ENCODE data around the gene INF2. TPM values are rescaled to one million over a fixed set of nuclear protein-coding genes. Genes with fewer than 3 reads are reported as not detected.

The INF2 gene
- total RNA-seq, 1 donor from 2014 or later, result 14.6 TPM

DNA sequence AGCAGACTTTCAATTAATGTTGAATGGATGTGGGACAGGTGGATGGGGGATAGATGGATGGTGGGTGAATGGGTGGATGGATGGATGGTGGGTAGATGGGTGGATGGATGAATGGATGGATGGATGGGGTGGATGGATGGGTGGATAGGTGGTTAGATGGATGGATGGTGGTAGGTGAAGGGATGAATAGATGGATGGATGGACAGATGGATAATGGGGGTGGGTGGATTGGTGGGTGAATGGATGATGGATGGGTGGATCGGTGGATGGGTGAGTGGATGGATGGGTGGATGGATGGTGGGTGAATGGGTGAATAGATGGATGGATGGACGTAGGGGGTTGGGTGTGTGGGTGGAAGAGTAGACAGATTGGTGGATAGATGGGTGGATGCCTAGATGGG lies 14.0 kb upstream of the INF2 start:
- no peak overlapping the region for H3K9ac ChIP-seq (ENCODE audit: low read depth in 1 of 3, low read length in 3 of 3)
- peaks cover 22 to 31% (median 24%) of the 10 kb centered on the region in 3 donors for H3K4me1 ChIP-seq (ENCODE audit: control insufficient read depth in 3 of 3, insufficient read depth in 3 of 3, low read length in 3 of 3)
- no peaks in the 10 kb centered on the region for H3K27me3 ChIP-seq (ENCODE audit: control insufficient read depth in 3 of 3, insufficient read depth in 3 of 3, low read length in 3 of 3)

DNA sequence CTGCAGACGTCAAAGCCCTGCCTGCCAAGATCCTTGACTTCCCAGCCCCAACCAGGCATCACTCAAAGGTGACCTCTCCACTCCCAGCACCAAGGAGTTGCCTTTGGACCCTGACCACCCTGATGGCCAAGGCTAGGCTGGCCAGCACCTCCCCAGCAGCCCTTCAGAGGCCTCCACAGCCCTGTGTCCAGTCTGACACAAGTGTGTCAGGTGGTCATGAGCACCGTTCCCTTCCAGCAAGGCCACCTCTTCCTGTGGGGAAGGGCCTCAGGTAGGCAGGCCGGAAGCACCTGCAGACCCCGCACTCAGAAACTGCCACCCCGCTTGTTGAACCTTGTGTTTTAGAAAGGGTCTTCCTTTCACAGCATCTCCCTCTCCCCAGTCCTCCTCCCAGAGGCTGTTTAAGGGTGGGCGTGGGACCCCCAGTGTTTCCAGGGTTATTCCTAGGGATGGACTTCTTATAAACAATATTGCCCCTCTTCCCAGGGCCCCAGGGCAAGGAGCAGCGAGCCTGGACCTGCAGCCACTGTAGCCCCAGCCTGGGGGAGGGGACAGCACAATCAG lies 13.2 kb upstream of the INF2 start:
- H3K36me3 ChIP-seq (ENCODE audit: control insufficient read depth in 3 of 3, insufficient read depth in 3 of 3, low read length in 3 of 3), result no peaks in the 10 kb centered on the region
- no peak overlapping the region for H3K9ac ChIP-seq (ENCODE audit: low read depth in 1 of 3, low read length in 3 of 3)
- no peaks in the 10 kb centered on the region for H3K9me3 ChIP-seq (ENCODE audit: control insufficient read depth in 3 of 3, low read length in 3 of 3)
- no peak overlapping the region for H3K4me3 ChIP-seq (ENCODE audit: low read length in 3 of 3)
- H3K27ac ChIP-seq (ENCODE audit: low read depth, low read length), result no peak overlapping the region
- H3K27me3 ChIP-seq (ENCODE audit: control insufficient read depth in 3 of 3, insufficient read depth in 3 of 3, low read length in 3 of 3), result no peaks in the 10 kb centered on the region
- peaks cover 28 to 38% (median 31%) of the 10 kb centered on the region in 3 donors for H3K4me1 ChIP-seq (ENCODE audit: control insufficient read depth in 3 of 3, insufficient read depth in 3 of 3, low read length in 3 of 3)

More for the DNA sequence above, 14.0 kb upstream of the INF2 start:
- H3K9me3 ChIP-seq (ENCODE audit: control insufficient read depth in 3 of 3, low read length in 3 of 3), result no peaks in the 10 kb centered on the region
- no peaks in the 10 kb centered on the region for H3K36me3 ChIP-seq (ENCODE audit: control insufficient read depth in 3 of 3, insufficient read depth in 3 of 3, low read length in 3 of 3)
- no peak overlapping the region for H3K4me3 ChIP-seq (ENCODE audit: low read length in 3 of 3)
- H3K27ac ChIP-seq (ENCODE audit: low read depth, low read length), result no peak overlapping the region

DNA sequence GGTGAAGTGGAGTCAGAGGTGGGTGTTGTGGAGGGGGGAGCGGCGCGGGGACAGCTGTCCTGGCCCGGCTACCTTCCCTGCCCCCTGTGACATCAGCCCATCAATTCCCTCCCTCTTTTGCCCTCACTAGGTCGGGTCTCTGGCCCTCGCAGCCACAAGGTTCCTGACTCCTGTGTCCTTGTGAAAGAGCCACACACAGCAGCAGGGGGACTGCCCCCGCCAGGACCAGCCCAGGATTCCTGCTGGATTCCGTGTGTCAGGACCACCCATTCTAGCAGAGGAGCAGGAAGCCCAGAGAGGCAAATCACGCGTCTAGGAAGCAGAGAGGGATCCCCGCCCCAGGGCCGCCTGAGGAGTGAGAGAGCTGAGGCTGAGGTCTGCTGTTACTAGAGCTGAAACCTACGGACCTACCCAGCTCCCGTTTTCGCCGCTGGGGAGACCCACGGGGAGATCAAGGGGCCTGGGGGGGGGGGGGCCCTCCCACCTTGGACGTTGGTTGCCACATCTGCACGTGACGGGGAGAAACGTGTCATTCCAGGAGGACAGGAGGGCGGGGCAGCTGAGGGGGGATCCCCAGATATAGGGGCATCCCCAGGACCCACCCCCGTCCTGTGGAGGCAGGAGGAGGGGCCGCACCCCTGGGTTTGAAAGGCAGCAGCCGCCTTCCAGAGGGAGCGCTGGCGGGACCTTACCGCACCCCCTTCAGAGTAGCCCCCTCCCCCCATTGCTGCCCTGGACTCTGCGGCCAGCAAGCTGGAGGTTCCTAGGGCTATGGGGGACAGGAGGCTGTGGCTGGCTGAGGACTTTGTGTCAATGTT lies 12.5 kb upstream of the INF2 start:
- Histone ChIP-seq H3K4me3 (ENCODE audit: low read length in 3 of 3) (peak overlapping the region; percentile 59 to 71 (median 68)), H3K4me1 (ENCODE audit: control insufficient read depth in 3 of 3, insufficient read depth in 3 of 3, low read length in 3 of 3) (peaks cover 35 to 45% (median 38%) of the 10 kb centered on the region in 3 donors), H3K36me3 (ENCODE audit: control insufficient read depth in 3 of 3, insufficient read depth in 3 of 3, low read length in 3 of 3) (no peaks in the 10 kb centered on the region), H3K27me3 (ENCODE audit: control insufficient read depth in 3 of 3, insufficient read depth in 3 of 3, low read length in 3 of 3) (no peaks in the 10 kb centered on the region), H3K9me3 (ENCODE audit: control insufficient read depth in 3 of 3, low read length in 3 of 3) (no peaks in the 10 kb centered on the region), H3K27ac (ENCODE audit: low read depth, low read length) (peak overlapping the region; percentile 71), H3K9ac (ENCODE audit: low read depth in 1 of 3, low read length in 3 of 3) (peak overlapping the region; percentile 62 to 77 (median 63))

DNA sequence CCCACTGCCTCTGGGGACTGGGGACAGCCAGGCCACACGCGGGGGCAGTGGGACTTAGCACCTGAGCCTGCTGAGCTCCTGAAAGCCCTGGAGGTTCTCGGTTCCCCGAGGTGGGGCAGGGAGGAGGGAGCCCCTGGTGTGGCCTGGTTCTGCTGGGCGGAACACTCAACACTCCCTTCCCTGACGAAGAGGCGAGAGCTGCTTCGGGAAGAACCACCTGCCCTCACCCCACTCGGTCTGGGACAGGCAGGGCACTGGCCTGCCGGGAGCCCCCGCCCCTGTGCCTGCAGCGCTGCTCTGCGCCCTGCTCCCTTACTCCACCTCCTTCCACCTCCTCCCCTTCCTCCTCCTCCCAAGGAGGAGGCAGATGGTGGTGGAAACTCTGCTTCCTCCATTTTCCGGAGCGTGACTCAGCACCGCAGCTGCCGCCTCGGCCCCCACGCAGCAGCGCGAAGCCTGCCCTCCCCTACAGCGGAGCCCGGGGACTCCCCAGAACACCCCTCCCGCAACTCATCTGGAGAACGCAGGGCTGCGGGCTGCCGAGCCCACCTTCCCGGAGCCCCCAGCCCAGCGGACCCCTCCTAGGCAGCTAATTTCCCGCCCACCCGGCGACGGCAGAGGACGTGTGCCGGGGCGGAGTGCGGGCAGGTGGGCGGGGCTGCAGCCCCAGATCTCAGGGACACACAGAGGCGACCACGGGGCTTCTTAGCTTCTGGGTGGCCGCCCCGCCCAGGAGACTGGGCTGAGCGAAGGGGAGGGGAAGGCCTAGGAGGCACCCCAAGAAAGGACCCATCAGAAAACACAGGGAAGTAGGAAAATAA lies 11.7 kb upstream of the INF2 start:
- Histone ChIP-seq H3K36me3 (ENCODE audit: control insufficient read depth in 3 of 3, insufficient read depth in 3 of 3, low read length in 3 of 3) (no peaks in the 10 kb centered on the region), H3K4me3 (ENCODE audit: low read length in 3 of 3) (peak overlapping the region; percentile 59 to 71 (median 68)), H3K27ac (ENCODE audit: low read depth, low read length) (peak overlapping the region; percentile 71), H3K9ac (ENCODE audit: low read depth in 1 of 3, low read length in 3 of 3) (peak overlapping the region; percentile 62 to 77 (median 63)), H3K4me1 (ENCODE audit: control insufficient read depth in 3 of 3, insufficient read depth in 3 of 3, low read length in 3 of 3) (peaks cover 44 to 53% (median 46%) of the 10 kb centered on the region in 3 donors), H3K9me3 (ENCODE audit: control insufficient read depth in 3 of 3, low read length in 3 of 3) (no peaks in the 10 kb centered on the region), H3K27me3 (ENCODE audit: control insufficient read depth in 3 of 3, insufficient read depth in 3 of 3, low read length in 3 of 3) (no peaks in the 10 kb centered on the region)

DNA sequence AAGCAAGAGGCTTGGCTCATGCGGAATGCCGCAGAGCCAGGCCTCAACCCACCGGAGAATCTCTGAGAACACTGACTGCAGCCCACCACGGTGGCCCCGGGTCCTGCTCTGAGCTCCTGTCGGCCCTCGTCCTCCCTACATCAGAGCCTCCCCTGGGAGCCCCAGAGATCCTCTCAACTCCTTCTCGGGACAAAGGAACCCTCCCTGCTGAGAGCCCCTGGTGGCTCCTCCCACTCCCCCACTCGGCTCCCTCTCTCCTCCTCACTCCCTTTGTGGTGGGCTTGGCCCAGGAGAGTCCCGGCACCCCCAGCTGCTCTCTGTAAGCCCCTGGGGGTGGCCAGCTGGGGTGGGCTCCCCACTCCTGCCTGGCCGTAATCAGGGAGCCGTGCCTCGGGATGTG lies 11.1 kb upstream of the INF2 start:
- Histone ChIP-seq H3K27ac (ENCODE audit: low read depth, low read length) (peak overlapping the region; percentile 71), H3K4me1 (ENCODE audit: control insufficient read depth in 3 of 3, insufficient read depth in 3 of 3, low read length in 3 of 3) (peaks cover 44 to 55% (median 47%) of the 10 kb centered on the region in 3 donors)

DNA sequence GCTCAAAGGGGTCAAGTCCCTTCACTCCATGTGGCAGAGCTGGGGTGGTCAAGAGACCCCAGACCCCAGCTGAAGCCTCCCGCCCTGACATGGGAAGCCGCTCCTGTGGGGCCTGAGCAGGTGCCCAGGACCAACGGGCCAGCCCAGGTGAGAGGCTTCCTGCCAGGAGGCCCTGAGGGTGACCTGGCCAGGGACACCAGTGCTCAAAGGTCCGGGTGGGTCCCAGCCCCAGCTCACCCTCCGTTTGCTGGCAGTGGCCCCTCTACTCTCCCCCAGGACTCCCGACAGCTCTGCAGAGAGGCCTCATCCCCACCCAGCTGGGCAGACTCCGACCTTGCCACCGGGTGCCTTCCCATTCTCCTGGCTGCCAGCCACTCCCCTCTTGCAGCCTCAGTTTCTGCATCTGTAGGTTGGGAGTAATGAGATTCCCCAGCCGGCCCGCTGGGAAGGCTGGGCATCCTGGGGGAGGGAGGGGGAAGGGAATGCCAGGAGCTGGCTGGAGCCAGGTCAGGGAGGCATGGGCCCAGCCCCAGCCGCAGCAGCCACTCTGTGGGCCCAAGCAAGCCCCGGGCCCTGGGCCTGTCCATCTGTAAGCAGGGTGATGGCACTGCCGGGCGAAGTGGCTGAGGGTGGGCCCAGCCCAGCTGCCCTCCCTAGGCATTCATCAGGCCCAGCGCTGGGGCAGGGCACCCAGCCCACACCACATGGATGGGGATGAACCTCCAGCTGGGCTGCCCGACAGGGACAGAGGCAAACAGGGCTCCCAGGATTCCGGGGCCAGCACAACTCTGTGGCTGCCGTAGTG lies 10.3 kb upstream of the INF2 start:
- Histone ChIP-seq H3K36me3 (ENCODE audit: control insufficient read depth in 3 of 3, insufficient read depth in 3 of 3, low read length in 3 of 3) (no peaks in the 10 kb centered on the region), H3K4me3 (ENCODE audit: low read length in 3 of 3) (no peak overlapping the region), H3K27me3 (ENCODE audit: control insufficient read depth in 3 of 3, insufficient read depth in 3 of 3, low read length in 3 of 3) (no peaks in the 10 kb centered on the region), H3K4me1 (ENCODE audit: control insufficient read depth in 3 of 3, insufficient read depth in 3 of 3, low read length in 3 of 3) (peaks cover 44 to 55% (median 47%) of the 10 kb centered on the region in 3 donors), H3K9me3 (ENCODE audit: control insufficient read depth in 3 of 3, low read length in 3 of 3) (no peaks in the 10 kb centered on the region), H3K27ac (ENCODE audit: low read depth, low read length) (peak overlapping the region; percentile 71), H3K9ac (ENCODE audit: low read depth in 1 of 3, low read length in 3 of 3) (peak overlapping the region in 1 of 3 donors; percentile 77)

More for the DNA sequence above, 11.1 kb upstream of the INF2 start:
- peak overlapping the region; percentile 62 to 77 (median 63) for H3K9ac ChIP-seq (ENCODE audit: low read depth in 1 of 3, low read length in 3 of 3)
- H3K36me3 ChIP-seq (ENCODE audit: control insufficient read depth in 3 of 3, insufficient read depth in 3 of 3, low read length in 3 of 3), result no peaks in the 10 kb centered on the region
- no peaks in the 10 kb centered on the region for H3K27me3 ChIP-seq (ENCODE audit: control insufficient read depth in 3 of 3, insufficient read depth in 3 of 3, low read length in 3 of 3)
- H3K9me3 ChIP-seq (ENCODE audit: control insufficient read depth in 3 of 3, low read length in 3 of 3), result no peaks in the 10 kb centered on the region
- peak overlapping the region; percentile 59 to 71 (median 68) for H3K4me3 ChIP-seq (ENCODE audit: low read length in 3 of 3)

DNA sequence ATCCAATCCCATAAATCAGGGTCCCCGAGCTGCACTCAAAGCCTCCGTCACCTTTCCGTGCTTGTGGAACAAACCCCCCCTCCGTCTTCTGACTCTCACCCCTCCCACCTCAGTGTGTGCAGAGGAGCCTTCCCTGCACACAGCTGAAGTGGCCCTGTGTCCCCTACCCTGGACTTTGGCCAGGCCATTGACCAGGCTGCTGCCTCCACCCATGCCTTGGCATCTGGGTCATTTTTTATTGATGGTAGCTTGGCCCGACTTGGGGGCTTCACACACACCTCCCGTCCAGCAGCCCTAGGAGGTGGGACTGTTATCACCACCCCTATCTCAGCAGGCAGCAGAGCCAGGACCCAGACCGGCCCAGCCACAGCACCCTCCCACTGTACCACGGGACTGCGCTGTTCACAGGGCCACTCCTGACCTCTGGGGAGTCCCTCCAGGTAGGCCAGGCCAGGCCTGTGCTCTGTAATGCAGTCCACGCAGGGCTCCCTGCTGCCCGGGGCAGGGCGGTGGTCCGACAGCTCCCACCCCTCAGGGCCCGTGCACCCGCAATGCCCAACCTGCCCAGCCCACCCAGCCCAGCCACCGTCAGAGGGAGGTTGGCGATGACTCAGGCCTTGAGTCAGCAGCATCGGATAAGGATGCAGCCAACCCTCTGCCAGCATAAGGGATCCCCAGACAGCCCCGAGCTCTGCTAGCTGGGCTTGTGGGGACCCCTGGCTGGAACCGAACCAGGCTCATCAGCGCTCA lies 9.2 kb upstream of the INF2 start:
- H3K9me3 ChIP-seq (ENCODE audit: control insufficient read depth in 3 of 3, low read length in 3 of 3), result no peaks in the 10 kb centered on the region
- peak overlapping the region; percentile 81 for H3K27ac ChIP-seq (ENCODE audit: low read depth, low read length)
- H3K36me3 ChIP-seq (ENCODE audit: control insufficient read depth in 3 of 3, insufficient read depth in 3 of 3, low read length in 3 of 3), result no peaks in the 10 kb centered on the region
- peak overlapping the region in 1 of 3 donors; percentile 70 for H3K9ac ChIP-seq (ENCODE audit: low read depth in 1 of 3, low read length in 3 of 3)
- peaks cover 44 to 57% (median 47%) of the 10 kb centered on the region in 3 donors for H3K4me1 ChIP-seq (ENCODE audit: control insufficient read depth in 3 of 3, insufficient read depth in 3 of 3, low read length in 3 of 3)
- H3K27me3 ChIP-seq (ENCODE audit: control insufficient read depth in 3 of 3, insufficient read depth in 3 of 3, low read length in 3 of 3), result no peaks in the 10 kb centered on the region
- no peak overlapping the region for H3K4me3 ChIP-seq (ENCODE audit: low read length in 3 of 3)

DNA sequence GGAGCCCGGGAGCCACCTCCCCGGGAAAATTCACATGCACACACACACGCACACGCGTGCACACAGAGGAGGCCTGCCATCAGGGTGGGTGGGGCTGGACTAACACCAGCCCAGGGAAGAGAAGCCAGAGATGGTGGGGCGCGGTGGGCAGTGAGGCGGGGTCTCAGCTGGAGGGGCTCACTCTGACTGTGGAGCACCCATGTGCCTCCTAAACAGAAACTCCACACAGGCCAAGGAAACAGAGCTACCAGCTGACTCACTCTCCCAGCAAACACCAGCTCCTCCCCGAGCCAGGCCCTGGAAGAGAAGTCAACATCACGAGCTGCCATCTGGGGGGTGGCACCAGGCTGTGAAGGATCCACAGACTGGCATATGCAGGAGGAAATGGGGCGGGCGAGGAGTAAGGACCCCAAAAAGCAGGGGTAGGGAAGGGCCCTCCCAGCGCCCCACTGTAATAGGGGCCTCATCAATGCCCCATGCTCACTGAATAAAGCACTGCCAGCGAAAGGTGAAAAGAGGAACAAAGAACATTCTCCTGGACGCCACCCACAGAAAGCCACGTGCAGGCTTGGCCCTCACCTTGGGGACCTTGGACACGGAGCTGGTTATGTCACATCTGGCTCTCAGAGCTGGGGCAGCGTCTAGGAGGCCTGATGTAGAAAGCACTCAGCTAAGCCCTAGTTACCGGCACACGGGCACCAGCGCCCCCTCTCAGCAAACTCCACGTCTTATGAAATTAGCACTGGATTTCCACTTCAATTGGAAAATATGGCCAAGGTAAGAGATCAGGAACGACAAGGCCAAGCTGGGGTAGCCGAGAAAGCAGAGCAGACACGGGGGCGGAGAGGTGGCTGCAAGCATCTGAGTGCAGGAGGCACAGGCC lies 8.4 kb upstream of the INF2 start:
- H3K36me3 ChIP-seq (ENCODE audit: control insufficient read depth in 3 of 3, insufficient read depth in 3 of 3, low read length in 3 of 3), result no peaks in the 10 kb centered on the region
- no peaks in the 10 kb centered on the region for H3K9me3 ChIP-seq (ENCODE audit: control insufficient read depth in 3 of 3, low read length in 3 of 3)
- H3K27me3 ChIP-seq (ENCODE audit: control insufficient read depth in 3 of 3, insufficient read depth in 3 of 3, low read length in 3 of 3), result no peaks in the 10 kb centered on the region
- peak overlapping the region in 2 of 3 donors; percentile 61 to 70 for H3K9ac ChIP-seq (ENCODE audit: low read depth in 1 of 3, low read length in 3 of 3)
- H3K27ac ChIP-seq (ENCODE audit: low read depth, low read length), result peak overlapping the region; percentile 81
- peaks cover 44 to 57% (median 47%) of the 10 kb centered on the region in 3 donors for H3K4me1 ChIP-seq (ENCODE audit: control insufficient read depth in 3 of 3, insufficient read depth in 3 of 3, low read length in 3 of 3)
- H3K4me3 ChIP-seq (ENCODE audit: low read length in 3 of 3), result peak overlapping the region in 2 of 3 donors; percentile 49 to 51
